ENCODE results near the gene C12orf50.
"Not testable (repeated sequence)": the region's sequence is repeated elsewhere in the genome, so short reads cannot be mapped to it uniquely, and the experiment has no call there.

C12orf50 gene

GRCh38 chr12:87985069-87985675, 44.0 kb downstream of the C12orf50 start:
- DNase-seq = no peak

GRCh38 chr12:87982208-87982607, 47.0 kb downstream of the C12orf50 start:
- no peak for DNase-seq

GRCh38 chr12:87981495-87981894, 47.7 kb downstream of the C12orf50 start:
- no peak for DNase-seq

- no peak for DNase-seq
Measured at GRCh38 chr12:87975879-87976278, 53.3 kb downstream of the C12orf50 start.

- no peak for DNase-seq
Measured at GRCh38 chr12:87967871-87968270, 61.3 kb downstream of the C12orf50 start.

GRCh38 chr12:87960566-87960965, 68.6 kb downstream of the C12orf50 start:
- no peak for DNase-seq

- DNase-seq = not testable (repeated sequence)
Measured at GRCh38 chr12:87954028-87954427, 75.2 kb downstream of the C12orf50 start.

GRCh38 chr12:87953256-87953860, 75.8 kb downstream of the C12orf50 start:
- DNase-seq = no peak

- no peak for DNase-seq
Measured at GRCh38 chr12:87952850-87953249, 76.4 kb downstream of the C12orf50 start.

- DNase-seq = no peak
Measured at GRCh38 chr12:87952223-87952622, 77.0 kb downstream of the C12orf50 start.

- DNase-seq = no peak
Measured at GRCh38 chr12:87943762-87944161, 85.4 kb downstream of the C12orf50 start.

- no peak for DNase-seq
Measured at GRCh38 chr12:87943023-87943422, 86.2 kb downstream of the C12orf50 start.

GRCh38 chr12:87939182-87939581, 90.0 kb downstream of the C12orf50 start:
- DNase-seq = no peak

- DNase-seq = no peak
Measured at GRCh38 chr12:87935216-87935615, 94.0 kb downstream of the C12orf50 start.

- DNase-seq = no peak
Measured at GRCh38 chr12:87933991-87934390, 95.2 kb downstream of the C12orf50 start.

- DNase-seq = no peak
Measured at GRCh38 chr12:87931812-87932211, 97.4 kb downstream of the C12orf50 start.

GRCh38 chr12:87930627-87931026, 98.6 kb downstream of the C12orf50 start:
- no peak for DNase-seq
